ENCODE measurements around the gene KPNB1.

KPNB1 gene

DNA sequence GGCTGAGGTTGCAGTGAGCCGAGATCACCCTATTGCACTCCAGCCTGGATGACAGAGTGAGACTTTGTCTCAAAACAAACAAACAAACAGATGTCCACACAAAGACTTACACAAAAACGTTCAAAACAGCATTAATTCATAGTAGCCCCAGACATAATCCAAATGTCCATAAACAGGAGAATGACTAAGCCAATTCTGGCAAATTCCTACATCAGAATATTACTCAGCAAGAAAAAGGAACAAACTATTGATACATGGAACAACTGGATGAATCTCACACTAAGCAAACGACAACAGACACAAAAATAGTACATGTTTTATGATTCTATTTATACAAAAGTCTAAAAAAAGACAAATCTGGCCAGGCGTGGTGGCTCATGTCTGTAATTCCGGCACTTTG lies 10.8 kb upstream of the KPNB1 start:
- FAIRE-seq, result no peak

DNA sequence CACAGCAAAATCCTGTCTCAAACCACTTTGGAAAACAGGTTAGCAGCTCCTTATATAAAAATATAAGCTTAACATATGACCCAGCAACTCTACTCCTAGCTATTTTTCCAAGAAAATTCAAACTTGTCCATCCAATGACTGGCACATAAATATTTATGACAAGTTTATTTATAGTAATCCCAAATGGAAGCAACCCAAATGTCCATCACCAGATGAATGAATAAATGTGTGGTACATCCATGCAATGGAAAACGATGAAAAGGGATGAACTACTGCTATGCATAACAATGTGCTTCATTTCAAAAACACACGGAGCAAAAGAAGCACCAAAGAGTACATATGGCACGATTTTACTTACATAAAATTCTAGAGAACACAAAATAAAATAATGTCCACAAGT lies 9.6 kb upstream of the KPNB1 start:
- FAIRE-seq, result no peak

DNA sequence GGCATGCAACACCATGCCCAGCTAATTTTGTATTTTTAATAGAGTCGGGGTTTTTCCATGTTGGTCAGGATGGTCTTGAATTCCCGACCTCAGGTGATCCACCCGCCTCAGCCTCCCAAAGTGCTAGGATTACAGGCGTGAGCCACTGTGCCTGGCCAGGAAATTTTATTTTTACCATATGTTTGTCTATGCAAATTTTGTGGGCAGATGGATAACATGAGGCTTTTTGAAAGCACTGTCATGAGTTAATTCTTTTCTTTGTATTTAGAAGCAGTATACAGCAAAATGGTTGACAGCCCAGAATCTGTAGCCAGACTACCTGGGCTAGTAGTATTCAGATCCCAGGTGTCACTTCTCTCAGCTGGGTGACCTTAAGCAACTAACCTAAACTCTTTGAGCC lies 8.5 kb upstream of the KPNB1 start:
- no peak for FAIRE-seq

DNA sequence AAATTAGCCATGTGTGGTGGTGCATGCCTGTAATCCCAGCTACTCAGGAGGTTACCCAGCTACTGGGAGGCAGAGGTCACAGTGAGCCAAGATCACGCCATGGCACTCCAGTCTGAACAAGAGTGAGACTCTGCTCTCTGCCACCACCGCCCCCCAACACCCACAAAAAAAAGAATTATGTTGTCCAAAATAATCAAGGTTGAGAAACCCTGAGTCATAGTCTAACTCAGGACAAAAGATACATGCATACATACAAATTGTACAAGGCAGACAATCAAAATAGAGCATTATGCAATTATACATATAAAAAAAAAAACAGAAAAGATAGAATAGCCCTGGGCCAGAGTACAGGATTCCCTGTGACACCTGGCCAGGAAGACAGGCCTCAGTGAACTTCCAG lies 6.6 kb upstream of the KPNB1 start:
- no peak for FAIRE-seq

DNA sequence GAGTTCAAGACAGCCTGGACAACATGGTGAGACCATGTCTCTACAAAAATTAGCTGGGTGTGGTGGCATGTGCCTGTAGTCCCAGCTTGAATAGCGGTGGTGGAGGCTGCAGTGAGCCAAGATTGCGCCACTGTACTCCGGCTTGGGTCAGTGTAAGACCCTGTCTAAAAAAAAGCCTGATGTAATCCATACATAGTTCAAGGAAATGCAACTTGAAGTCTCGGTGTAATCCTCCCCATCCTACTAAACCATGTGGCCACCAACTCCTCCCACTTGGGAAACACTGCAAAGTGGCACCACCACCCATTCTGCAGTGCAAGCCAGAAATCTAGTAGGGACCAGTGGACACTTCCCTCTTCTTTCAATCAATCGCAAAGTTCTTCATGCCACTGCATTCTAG lies 5.4 kb upstream of the KPNB1 start:
- no peak for FAIRE-seq

DNA sequence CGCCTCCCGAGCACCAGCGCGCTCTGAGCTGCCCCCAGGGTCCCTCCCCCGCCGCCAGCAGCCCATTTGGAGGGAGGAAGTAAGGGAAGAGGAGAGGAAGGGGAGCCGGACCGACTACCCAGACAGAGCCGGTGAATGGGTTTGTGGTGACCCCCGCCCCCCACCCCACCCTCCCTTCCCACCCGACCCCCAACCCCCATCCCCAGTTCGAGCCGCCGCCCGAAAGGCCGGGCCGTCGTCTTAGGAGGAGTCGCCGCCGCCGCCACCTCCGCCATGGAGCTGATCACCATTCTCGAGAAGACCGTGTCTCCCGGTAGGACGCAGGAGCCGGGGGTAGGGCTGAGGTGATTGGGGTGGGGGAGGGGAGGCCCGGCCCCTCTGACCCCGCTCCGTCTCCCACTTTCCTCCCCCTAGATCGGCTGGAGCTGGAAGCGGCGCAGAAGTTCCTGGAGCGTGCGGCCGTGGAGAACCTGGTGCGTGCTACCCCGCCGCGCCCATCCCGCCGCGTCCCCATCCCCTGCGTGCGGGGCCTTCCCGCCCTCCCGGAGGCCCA lies 329 bp downstream of the KPNB1 start:
- no peak for FAIRE-seq

DNA sequence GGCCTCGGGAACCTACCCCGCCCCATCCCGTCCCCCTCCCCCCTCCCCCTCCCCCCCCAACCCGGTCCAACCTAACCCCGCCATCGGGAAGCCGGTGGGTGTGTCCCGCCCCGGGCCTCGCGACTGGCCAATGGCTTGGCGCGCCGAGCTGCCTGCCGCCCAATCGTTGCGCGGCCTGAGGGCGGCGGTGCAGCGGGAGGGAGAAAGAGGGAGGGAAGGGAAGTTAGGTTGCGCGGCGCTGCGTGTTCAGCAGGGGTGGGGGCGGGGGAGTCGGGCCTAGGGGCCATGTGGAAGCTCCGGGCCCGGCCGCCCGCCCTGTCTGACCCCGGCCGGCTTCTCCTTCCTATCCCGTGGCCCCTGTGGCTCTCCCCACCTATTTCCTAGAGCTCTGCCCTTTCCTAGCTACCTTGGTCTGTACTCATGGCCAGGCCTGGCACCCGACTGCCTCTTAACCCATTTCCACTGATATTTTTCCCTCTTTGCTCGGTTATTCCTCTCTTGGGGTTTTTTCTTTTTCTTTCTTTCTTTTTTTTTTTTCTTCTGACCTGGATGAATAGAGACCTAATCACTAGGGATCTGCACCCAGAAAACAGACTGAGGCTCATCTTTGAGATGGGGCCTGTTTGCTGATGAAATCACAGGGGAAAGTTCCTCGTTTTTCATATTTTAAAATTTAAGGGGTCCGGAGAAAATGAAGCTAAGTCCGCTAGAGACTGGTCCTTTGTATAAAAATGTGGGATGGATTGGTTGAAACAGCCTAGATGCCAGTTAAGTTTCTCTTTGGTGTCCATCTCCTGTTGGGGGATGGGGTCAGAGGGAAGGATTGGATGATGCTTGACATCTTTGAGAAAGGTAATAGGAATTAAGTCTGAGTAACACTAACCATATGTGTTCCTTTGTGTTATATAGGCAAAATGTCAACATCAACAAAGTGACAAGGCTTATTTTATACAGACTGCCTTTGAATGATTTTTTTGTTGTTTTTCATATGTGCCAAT lies 1.1 kb downstream of the KPNB1 start:
- FAIRE-seq, result no peak

DNA sequence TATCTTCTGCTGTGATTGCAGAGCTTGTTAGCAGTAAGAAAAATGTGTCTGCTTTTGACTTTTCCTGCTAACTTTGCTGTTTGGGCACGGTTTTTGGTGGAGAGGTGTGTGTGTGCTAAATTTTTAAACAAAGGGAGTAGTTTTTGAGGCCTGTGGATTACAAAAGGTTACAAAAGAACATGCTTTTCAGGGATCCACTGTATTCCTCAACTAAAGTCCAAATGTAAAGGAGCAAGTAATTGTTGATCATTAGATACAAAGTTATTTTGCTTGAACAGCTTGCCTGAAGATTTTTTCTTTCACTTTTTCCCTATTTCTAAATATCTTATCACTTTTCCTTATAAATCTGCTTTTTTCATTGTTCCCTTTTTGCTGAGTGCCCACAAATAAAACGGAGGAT lies 2.0 kb downstream of the KPNB1 start:
- no peak for FAIRE-seq

DNA sequence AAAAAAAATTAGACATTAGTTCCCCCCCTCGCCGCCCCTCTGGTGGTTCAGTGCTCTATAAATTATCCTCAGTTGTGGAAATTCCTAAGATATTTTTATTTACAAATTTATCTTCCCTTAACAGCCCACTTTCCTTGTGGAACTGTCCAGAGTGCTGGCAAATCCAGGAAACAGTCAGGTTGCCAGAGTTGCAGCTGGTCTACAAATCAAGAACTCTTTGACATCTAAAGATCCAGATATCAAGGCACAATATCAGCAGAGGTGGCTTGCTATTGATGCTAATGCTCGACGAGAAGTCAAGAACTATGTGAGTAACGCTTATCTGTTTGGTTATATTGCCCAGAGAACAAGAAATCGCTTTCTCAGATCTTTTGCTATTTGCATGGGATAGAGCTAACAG lies 2.9 kb downstream of the KPNB1 start:
- no peak for FAIRE-seq

DNA sequence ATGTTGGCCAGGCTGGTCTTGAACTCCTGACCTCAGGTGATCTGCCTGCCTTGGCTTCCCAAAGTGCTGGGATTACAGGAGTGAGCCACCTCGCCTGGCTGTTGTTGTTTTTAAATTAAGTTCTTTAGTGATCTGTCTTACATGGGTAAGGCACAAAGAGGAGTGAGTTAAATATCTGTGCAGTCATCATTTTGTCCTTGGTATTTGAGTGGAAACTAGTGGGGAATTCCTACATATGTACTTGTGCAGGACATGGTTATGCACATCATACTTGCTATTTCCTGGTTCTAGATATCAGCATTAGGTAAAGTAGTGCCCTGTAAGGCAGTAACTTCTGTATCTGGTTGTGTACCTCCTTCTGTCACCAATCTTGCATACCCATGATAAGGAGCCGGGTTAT lies 3.7 kb downstream of the KPNB1 start:
- no peak for FAIRE-seq

DNA sequence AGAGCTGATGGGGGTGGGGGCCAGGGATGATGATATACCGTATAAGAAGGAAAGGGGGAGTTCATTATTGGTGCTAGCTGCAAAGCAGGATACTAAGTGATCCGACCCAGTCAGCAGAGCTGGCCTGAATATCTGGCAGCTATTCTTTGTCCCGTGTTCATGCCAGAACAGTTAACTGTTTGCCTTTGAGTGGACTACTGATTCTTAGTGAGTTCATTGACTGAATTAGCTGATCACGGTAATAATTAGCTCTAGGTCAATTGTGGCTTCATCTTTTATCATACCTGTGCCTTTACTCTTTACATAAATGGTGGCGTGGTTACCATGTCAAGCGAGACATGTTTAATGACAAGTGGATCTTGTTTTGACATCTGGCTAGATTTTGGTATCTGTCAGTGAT lies 5.3 kb downstream of the KPNB1 start:
- FAIRE-seq, result no peak

DNA sequence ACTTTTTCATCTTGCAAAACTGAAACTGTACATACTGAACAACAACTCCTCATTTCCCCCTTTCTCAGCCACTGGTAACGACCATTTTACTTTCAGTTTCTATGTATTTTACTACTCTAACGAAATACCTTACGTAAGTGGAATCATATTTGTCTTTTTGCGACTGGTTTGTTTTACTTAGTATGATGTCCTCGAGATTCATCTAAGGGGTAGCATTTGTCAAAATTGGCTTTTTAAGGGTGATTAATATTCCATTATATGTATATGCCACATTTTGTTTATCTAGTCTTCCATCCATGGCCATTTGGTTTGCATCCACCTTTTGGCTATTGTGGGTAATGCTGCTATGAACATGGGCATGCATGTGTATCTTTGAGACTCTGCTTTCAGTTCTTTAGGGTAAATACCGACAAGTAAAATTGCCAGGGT lies 10.4 kb downstream of the KPNB1 start:
- no peak for FAIRE-seq

DNA sequence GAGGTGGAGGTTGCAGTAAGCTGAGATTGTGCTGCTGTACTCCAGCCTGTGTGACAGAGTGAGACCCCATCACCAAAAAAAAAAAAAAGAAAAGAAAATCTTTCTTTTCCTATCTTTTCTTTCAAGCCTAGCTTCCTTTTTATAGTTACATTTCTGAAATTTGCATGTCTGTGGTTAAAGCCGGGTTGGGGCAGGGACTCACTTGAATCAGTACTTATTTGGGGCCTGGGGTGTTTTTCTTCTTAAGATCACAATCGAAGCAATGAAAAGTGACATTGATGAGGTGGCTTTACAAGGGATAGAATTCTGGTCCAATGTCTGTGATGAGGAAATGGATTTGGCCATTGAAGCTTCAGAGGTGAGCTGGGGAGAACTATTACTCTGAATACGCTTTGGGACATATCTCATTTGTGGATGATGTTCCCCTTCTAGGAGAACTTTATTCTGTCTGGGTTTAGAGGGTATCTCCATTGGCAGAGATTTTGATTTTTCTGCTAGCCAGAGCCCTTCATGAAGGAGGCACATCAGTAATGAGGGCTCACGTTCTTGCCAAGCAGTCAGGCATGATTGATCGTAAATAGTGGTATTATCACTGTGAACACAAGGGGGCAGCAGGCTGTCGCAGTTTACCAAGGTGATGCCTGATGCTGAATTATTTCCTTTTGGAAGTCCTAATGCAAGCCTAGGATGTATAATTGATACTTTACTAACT lies 14.3 kb downstream of the KPNB1 start:
- FAIRE-seq, result peak; percentile 21

DNA sequence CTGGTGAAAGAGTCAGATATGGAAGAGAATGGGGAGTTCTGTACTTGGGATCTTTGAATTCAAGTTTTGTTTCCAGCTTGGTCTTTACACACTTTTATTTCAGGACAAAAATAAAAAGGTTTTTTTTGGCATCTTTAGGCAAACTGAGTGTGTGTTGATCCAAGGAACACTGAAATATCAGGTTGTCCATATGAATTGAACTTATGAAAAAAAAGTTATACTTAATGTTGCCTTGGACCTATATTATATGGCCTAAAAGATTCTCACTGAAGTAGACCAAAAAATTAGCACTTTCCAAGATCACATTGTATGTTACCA lies 14.9 kb downstream of the KPNB1 start:
- FAIRE-seq, result no peak

DNA sequence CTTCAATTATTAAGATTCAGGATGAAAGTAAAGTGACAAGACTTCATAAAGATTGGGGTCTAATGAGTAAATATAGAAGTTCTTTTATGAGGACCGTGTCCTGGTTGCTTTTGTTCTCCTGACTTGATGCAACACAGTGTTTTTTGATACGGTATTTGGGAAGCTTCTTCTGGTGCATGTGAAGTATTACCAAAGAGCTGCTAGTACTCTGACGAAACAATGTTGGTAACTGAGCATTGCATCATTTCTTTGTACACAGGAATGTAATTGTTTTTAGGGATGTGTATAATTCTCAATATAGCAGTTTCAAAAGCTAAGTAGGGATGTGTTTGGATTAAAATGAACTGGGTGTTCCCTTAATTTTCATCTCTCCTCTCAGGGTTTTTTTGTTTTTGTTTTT lies 15.9 kb downstream of the KPNB1 start:
- no peak for FAIRE-seq

DNA sequence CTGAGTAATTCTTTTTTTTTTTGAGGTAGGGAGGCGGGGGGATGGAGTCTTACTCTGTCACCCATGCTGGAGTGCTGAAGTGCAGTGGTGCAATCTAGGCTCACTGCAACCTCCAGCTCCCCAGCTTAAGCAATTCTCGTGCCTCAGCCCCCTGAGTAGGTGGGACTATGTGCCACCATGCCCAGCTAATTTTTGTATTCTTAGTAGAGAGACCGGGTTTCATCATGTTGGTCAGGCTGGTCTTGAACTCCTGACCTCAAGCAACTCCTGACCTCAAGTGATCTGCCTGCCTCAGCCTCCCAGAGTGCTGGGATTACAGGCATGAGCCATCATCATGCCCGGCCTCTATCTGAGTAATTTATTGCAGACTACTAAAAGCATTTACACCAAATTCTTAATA lies 19.4 kb downstream of the KPNB1 start:
- no peak for FAIRE-seq

DNA sequence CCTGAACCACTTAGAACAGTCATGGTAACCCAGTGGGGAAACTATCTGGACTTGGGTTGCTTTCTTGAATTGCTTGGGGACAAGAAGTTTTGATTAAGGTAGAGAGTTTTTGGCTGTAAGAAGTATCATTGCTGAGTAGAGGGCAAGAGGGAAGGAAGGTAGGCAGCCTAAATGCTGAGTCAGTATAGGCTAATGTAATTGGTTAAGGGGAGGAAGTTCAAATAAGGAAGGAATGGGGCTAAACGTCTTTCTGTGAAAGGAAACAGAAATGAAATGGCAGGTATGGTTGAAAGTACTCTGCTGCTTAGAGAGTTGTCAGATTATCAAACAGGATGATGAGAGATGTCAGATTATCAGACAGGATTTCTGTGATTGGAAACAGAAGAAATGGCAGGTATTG lies 20.3 kb downstream of the KPNB1 start:
- no peak for FAIRE-seq

DNA sequence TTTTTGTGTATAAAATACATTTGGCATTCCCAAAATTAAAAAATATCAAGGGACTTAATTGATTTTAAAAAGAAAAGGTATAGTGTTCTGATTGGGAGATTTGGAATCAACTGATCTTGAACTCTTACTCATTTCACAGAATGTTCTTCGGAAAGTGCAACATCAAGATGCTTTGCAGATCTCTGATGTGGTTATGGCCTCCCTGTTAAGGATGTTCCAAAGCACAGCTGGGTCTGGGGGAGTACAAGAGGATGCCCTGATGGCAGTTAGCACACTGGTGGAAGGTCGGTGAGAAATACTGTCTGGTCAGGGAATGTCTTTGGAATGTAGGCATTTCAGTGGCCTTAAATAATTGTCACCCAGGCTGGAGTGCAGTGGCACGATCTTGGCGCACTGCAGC lies 24.8 kb downstream of the KPNB1 start:
- FAIRE-seq, result no peak

DNA sequence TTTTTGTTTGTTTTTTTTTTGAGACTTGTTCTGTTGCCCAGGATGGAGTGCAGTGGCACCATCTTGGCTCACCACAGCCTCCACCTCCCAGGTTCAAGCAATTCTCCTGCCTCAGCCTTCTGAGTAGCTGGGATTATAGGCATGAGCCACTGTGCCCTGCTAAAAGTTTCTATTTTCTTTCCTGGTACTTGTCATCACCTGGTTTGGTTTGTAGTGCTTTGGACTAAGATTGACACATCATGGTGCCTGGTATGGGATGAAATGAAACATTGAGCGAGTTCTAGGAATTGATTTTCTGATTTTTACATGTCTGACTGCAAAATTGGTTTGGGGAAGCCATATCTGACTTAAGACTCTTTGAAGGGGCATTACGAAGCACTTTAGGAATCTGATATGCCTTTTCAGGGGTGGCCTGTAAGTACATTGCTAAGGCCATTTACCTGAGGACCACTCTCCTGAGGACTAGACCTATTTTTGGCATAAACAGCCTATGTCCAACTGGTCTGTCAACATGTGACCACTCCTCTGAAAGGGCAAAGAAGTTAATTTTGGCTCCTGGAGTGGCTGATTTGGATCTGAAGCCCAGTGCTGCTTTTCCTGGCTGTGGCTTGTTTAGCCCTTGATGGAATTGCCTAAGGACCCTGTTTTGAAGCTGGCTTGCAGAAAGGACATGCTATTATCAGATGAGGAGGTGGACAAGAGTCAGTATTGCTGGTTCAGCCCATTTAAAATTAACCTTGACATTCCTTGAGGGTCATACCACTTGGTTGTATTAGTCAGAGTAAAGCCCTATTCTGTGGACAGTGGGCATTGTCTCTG lies 25.9 kb downstream of the KPNB1 start:
- no peak for FAIRE-seq

DNA sequence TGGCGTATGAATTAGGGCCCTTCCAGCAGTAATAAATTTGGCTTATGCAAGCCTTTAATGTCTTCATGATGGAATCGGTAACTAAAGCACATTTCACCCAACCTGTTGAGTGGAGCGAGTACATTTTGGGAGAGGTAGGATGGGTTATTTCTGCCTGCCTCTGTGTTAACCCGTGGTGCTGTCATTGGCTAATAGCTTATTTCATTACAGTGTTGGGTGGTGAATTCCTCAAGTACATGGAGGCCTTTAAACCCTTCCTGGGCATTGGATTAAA lies 26.4 kb downstream of the KPNB1 start:
- FAIRE-seq, result no peak

DNA sequence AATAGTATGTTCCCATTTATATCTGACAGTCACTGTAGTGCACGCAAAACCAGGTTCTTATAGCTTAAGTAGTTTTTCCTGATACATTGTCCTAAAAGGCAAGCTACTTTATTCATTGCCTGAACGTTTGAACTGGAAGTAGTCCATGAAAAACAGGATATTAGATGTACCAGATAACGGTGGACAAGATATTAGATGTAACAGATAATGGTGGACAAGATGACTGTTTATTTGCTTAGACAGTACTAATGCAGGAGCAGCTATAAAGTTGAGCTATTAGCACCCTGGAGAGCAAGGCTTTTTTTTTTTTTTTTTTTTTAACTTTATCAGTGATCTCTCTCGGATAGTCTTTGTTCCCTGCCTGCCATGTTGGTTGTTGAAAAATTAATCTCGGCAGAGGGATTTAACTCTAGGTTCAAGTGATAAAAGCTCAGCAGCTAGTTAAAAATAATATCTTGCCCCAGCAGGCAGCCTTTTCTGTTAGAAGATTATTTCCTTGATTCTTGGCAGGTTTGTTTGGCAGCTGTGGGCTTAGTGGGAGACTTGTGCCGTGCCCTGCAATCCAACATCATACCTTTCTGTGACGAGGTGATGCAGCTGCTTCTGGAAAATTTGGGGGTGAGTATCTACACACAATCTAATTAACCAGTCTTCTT lies 26.9 kb downstream of the KPNB1 start:
- no peak for FAIRE-seq

DNA sequence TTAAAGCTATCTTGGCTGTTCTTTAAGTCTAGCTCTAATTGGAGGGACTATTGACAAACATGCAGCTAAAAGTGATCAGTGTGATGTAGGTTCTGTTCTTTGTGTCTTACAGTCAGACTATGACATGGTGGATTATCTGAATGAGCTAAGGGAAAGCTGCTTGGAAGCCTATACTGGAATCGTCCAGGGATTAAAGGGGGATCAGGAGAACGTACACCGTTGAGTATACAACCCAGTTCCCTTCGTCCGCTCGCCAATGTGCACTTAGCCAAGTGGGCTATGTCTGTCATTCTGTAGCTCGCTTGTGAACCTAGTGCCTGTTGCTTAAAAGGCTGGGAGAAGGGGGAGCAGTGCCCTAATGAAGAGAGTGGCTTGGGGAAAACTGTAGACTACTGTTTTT lies 28.5 kb downstream of the KPNB1 start:
- FAIRE-seq, result no peak

DNA sequence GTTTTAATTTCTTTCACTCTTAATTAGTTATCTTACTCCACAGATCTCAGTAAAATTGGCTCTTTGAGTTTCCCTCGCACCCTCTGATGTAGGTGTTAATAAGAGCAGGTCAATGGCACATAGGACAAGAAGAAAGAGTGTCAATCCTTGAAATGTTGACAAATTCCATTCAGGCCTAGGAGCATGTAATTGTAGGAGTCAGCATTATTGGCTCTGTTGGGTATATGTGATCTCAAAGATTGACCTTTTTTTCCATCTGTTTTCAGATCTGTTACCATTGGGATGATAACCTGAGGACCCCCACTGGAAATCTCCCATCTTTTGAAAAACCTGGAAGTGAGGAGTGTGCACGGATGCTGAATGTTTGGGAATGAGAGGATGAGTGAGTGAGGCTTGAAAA lies 32.4 kb downstream of the KPNB1 start:
- FAIRE-seq, result no peak

All from A204.1 (cell line).